AG08395 (cell line): ENCODE results near the gene RASGEF1B.

Source experiments
- DNase-seq: peaks from one replicate; pipeline ENCODE4 v3.0.0; 2012; ENCODE audit warnings: mixed read lengths, low spot score

RASGEF1B gene

DNA sequence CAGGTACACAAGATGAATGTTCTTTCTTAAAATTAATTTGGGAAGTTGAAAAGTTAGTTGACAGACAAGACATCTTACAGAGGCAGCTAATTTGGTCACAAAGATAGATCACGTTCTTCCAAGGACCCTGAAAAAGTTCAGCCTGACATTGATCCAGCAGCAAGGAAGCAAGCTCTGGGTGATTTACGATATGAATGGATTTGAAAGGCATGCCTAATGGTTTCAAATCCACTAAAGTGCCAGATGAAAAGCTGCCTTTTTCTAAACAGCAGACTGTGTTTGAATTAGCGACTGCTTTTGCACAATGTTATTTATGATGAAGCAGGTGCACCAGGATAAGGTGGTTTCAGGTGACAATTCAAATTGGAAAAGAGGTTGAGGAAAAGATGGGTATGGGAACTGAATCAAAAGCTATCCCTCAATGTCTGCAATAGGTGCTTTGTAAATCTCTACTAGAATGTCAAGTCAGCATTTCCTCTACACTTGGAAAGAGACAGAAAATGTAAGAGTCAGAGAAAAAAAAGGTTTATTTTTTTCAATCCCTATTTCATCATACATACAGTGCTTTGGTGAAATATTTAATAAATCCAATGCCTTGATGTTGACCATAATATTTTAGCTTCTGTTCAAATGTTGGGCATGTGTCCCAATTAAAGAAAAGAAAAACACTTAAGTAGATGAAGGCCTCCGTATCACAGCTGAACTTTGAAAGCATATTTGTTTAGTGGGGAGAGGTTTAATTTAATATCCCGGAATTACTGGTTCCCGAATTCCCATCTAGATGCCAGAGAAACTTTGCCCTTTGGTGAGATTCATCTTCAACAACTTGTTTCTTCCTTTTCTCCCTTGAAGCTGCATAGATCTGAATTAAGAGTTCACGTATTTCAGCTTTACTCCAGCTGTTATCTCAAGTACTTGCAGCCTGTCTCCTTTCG is 6.0 kb downstream of the RASGEF1B start:
- DNase-seq = no peak

DNA sequence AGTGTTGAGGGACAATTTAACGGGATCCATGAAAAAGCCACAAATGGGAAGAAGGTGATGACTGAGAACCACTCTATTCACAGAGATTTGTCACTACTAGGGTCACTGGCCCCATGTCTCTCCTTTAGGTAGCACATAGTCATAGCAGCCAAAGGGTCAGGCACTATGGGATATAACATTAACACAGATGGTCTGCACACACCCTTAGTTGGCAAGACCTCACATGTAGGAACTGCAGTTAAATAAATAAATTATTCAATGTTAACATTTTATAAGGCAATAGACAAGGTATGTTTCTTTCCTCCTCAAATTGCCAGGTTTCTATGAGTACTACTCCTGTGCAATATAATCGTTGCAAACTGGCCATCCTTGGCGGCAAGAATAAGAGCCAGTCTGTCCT is 10.9 kb downstream of the RASGEF1B start:
- DNase-seq = no peak

DNA sequence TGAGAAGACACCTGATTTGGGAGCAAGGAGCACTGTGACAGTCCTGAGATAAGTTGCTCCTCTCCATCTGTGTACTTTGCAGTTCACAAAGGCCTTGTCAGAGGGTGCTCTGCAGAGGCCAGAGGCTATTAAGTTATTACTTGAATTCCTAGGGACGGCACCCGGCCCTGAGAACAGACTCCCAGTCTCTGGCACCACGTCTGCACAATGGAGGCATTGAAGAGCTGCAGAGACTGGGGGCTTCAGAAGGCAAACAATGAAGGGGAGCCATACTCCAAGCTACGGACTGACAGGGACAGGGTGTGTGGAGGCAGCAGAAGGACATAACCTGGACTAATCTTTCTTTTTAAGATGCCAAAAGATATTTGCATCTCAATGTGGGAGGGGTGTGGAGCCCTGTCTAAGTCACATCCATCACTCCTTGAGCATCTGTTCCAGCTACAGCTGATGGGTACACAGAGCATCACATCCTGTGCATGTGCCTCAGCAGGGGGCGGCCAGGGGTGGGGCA is 11.5 kb downstream of the RASGEF1B start:
- DNase-seq = no peak

DNA sequence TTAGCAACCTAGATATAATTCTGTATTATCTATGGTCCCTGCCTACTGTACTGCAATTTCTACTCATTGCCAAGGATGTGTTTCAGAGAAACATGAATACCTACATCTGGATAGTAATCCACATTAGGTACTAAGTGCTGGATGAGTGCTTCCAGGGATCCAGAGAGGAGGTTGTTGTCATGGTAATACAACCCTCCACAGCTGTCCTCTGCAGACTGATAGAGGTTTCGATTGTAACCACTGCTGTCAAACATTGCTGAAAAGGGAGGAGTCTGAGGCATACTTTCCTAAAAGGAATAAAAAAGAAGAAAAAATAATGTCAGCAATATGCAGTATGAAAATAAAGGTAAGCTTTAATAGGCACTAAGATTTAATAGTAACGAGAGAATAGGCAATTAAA is 12.5 kb downstream of the RASGEF1B start:
- DNase-seq = no peak

DNA sequence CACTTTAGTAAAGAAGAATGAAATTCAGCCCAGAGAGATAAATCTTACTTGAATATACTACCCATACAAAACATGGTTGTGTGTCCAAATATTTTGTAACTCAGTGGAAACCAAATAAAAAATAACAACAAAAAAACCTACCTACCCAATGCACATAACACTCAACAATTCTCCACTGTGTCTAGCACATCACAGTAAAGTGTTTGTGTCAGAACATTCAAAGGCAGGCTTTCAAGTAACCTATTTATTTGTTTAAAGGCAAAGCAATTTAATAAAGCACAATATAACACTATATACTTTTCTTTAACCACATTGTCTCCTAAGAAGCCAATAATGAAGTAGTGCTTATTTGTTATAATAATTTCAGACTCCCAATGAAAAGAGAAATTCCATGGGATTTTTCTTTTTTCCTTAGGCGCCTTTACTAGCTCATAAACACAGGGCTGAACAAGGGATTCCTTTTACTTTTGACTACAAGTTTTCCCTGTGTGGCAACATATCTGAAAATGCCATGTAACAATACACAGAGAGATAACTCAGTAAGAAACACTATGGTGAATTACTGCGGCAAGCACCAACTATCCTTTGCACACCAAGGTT is 13.7 kb downstream of the RASGEF1B start:
- no peak for DNase-seq

DNA sequence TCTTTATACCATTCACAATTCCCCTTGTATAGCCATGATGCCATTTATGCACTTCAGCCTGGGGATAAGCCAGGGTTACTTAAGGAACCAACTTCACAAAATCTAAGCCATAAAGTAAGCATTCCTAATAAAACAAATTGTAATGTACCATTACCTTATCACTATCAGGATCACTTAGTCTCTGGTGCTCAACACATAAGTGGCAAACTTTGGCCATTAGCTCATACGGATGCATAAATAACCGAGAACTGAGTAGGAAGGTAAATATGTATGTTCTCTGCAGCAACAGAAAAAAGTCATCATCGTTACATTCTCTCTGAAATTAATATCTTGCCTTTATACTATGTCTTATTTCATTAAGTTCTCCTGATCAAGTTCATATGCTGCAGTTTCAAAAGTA is 14.4 kb downstream of the RASGEF1B start:
- no peak for DNase-seq

DNA sequence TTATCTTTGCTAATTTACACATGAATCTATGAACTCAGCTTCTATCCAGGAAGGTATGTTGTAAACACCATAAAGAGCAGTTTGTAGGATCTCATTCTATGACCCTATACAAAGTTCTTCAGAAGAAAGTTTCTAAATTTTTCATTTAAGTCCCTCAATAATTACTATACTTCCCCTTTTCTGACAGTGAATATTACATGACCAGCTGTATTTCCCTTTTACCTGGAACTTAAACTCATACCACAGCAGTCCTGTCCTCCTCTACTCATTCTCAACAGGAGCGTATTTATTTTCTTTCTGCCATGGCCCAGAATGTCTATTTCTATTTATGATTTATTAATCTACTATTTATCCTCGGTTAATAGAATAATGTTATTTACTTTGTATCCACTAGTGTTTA is 15.8 kb downstream of the RASGEF1B start:
- DNase-seq = no peak

DNA sequence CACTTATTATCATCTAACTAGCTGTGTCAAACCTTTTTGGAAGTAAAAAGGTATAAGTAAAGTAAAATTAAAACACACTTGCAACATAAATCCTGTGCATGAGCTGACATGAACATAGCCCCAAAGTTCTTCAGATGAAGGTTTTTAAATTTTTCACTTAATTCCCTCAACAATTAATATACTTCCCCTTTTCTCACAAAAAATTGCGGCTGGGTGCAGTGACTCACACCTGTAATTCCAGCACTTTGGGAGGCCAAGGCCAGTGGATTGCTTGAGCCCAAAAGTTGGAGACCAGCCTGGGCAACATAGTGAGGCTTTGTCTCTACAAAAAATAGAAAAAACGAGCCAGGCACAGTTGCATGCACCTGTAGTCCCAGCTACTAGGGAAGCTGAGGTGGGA is 16.8 kb downstream of the RASGEF1B start:
- DNase-seq = no peak

DNA sequence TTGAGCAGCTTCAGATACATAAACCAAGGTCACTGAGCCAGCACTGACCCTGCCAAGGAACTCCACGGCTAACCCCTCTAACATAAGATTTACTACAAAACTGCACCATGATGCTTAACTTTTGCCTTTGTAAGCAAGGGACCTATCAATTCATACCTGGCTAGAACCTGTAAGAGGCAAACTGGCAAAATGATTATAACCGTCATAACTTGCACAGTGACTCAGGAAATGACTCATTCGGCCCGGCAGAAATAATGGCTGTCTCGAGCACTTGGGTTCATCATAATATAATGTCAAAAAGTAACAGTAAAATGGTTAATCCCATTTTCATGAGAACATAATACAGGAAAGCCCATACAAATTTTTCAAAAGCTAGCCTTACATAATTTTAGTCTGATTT is 17.2 kb downstream of the RASGEF1B start:
- no peak for DNase-seq

DNA sequence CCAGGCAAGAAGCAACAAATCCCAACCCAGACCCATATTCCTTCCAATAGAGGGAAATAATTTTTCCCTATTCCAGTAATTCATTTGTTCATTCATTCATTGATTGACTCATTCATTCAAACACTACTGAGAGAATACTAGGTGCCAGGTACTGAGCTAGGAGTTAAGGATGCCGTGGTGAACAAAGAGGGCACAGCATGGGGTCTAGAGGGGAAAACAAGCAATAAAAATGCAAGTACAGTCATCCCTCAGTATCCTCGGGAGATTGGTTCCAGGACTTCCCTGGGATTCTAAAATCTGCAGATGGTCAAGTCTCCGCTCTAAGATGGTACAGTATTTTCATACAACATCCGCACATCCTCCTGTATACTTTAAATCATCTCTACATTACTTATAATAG is 18.7 kb downstream of the RASGEF1B start:
- no peak for DNase-seq

DNA sequence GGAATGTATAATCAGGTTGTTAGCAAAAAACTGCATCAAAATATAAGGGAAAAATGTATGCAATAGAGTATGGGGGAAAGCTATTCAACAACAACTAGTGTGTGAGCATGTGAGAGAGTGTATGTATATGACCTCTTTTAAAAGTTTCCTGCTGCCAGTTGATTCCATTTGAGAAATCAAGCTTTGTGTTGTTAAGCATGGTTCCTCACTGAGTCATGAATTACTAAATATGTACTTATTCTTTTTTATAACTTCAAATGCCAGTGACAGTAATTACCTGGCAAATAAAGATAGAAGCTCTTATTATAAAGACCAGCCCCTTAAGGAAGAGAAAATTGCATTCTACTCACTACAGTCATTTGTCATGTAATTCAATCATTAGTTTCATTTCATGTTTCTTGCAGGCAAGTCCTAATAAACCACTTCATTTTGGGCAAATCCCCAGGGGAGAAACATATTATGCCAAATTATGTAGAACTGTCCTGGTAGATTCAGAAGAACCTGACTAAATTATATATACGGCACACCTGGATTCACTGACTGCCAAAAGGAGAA is 19.2 kb downstream of the RASGEF1B start:
- no peak for DNase-seq

DNA sequence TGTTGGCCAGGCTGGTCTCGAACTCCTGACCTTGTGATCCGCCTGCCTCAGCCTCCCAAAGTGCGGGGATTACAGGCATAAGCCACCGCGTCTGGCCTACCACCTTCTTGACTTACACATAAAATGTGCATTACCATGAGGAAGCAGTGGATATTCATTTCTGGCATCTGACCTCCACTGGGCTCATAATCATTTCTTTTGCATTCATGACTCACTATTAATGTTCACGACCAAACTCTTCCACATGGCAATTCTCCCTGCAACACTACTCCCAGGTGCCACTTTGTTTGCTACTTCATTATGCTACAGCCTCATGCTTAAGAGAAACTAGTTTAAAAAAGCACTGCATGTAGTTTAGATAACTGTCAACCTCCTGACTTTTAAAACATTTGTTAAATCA is 22.7 kb downstream of the RASGEF1B start:
- no peak for DNase-seq

DNA sequence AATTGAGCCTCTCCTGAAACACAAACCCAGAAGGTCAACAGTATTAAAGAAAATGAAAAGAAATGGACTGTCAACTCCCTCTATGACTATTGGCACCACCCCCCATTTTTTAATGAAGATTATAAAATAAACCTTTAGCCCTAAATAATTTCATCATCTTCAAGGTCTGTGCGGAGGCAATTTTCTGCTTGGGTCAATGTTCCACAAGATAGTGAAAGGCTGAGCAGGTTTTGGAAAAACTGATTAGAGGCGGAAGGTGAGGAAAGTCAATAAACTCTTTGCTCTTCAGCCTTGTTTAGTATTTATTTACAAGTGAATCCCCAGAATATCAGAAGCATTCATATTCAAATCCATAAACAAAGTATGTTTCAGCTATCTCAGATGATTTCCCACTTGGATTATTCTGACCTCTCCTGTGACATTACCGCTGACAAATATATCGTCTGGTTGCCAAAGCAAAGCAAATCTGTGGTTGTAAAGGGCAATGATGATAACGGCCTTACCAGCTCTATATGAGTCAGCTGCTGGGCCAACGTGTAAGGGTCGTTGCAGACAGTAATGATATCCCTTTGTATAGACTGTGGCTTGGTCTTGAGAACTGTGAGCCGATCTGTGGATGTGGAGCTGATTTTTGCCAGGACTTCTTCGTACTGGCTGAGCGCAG is 24.0 kb downstream of the RASGEF1B start:
- DNase-seq = no peak

DNA sequence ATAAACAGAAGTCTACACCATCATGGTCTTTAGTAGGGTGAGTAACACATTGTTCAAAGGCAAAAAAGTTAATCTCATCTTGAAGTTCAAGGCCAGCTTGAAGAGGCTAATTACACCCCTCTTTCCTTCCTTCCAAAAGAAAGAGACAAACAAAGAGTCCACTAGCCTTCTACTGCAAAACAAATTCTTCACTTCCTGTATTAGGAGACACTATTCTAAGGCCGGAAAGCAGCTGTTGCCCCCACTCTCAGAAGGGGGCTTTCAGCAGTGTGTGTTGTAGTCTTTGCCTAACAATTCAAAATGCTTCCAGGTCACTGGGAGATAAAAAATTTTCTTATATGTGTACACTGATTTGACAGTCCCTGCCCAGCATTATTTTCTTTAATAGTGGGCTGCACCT is 25.1 kb downstream of the RASGEF1B start:
- no peak for DNase-seq

DNA sequence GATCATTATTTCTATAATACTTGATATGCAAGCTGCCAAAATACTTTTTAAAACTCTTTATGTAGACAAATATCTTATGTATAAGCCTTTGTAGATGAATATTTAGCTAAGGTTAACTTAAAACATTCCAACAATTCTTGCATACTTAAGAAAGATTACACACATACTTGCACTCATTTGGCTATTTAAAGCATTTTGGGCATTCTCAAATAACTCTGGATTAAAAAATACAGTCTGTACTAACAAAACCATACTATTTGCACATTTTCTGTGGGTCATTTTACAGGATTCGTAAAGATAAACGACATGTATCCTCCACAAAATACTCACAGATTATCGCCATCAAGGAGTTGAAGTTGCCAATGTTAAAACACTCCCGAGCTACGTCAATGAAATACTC is 26.5 kb downstream of the RASGEF1B start:
- no peak for DNase-seq

DNA sequence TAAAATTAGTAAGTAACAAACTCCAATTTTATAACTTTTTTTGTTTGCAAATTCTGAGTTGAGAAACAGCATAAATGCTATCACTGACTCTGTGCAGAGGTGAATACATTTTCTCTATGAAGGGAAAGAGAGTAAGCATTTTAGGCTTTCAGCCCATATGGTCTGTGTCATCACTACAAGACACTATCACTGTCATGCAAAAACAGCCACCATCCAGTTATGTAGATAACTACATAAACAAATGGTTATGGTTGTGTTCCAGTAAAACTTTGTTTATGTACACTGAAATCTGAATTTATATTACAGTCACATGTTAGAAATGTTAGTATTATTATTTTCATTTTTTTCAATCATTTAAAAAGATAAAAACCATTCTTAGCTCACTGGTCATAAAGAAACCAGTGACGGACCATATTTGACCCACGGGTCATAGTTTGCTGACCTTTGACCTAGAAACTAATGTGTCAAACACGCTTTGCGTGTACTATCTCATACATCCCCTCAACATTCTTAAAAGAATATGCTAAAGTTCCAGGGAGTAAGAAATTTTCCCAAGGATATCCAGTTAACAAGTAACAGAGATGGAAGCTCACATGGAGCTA is 29.1 kb downstream of the RASGEF1B start:
- DNase-seq = no peak

DNA sequence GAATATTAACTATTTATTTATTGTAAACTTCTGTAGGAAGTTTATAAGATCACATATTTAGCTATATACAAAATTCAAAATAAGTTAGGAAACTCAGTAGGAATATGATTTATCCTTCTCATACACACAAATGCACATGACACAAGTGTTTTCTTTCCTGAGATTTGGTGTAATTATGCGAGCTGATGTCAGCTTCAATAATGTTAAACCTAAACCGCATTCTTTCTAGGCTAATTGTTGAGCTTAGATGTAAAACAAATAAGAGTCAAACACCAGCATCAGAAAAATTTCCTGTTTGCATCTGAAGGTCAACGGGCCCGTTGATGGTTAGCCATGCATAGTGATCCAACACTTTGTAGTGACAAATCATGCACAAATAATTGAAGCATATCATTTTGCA is 30.8 kb downstream of the RASGEF1B start:
- no peak for DNase-seq

DNA sequence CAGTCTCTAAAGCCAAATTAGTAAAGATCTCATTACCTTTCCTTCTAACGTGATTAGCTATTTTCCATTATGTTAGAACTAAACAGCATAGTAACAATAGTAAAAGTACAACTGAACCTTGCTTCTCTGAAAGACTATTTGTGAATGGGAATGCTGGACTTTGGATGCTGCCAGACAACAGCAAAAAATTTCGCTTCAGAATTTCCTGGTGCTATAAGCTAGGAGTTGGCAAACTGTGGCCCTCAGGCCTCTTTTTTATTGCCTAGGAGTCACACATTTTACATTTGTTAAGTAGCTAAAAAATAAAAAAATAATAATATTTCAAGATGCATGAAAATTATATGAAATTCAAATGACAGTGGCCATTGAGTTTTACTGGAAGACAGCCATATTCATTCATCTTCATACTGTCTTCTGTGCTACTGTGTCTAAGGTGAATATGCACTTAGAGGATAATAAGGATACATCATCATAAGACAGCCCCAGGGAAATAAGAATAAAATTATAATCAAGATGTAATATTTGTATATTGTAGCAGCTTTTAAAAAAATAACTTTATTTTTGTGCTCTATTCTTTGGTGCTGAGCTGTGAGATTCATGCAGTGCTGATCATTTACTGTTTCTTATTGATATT is 34.6 kb downstream of the RASGEF1B start:
- DNase-seq = no peak

DNA sequence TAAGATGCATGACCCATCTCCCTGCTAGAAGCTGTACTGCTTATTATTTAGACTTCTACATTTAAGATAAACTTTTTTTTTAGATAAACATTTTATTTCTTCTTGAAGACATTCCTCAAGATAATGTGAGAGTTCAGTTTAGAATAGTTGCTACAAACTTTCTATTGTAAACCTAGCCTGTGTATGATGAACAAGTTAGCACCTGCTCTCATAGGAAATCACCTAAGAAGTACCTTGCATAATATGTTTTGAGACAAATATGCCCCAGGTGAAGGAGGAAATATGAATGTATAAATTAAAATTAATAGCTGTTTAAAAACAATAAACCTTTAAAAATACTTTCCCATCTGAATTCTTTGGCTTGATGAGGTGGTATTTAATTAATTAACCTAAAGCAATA is 35.6 kb downstream of the RASGEF1B start:
- no peak for DNase-seq

DNA sequence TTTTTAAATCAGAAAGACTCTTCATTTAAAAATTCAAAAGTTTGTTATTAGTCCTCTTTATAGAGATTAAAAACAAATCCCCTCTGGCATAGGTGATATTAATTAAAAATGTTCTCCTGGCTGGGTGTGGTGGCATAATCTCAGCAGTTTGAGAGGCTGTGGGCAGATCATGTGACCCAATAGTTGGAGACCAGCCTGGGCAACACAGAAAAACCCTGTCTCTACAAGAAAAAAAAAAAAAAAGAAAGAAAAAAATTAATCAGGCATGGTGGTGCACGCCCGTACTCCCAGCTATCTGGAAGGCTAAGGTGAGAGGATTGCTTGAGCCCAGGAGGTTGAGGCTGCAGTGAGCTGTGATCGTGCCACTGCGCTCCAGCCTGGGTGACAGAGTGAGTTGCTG is 38.9 kb downstream of the RASGEF1B start:
- no peak for DNase-seq

DNA sequence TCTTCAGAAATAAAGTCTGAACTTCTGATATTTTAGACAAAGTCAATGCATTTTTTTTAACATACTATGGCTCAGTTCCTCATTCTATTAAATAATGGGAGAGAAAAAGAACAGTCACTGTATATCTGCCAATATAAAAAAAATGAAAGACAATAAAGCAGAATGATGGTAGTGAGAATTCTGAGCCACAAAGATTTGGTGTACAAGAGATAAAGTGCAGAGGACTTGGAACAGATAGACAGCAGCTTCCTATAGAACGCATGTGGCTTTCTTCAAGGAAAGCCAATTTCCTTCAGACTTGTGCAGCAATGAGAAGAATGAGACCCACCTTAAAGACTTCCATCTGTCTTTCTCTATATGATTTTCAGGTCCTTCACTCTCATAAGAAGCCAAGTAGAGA is 39.7 kb downstream of the RASGEF1B start:
- DNase-seq = no peak

DNA sequence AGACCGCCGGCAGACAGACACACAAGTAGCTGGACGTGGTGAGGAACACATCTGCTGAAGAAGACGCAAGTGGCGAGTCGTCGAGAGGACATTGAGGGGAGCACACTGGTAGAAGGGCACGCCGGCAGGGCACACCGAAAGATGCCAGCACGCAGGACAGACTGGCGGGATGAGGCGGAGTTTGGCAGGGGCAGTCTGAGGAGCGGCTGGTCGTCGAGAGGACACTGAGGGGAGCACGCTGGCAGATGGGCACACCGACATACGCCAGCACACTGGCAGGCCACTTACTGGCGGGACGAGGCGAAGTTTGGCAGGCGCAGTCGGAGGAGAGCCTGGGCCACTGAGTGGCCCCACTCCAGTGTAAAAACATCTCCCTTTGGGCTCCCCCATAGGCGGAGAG is 42.1 kb downstream of the RASGEF1B start:
- no peak for DNase-seq
